Thyroid gland (tissue), 4 donors: ENCODE measurements around the gene BNC1. TPM values are rescaled to one million over a fixed set of nuclear protein-coding genes. Genes with fewer than 3 reads are reported as not detected.

ENCODE experiments used
- DNase-seq, 2 donors: peaks; one replicate each; pipeline ENCODE4 v3.0.0-alpha.2; 2019
- H3K27ac ChIP-seq, 3 donors: fragments of 200-600 bp; sonication (generic); 1 replicate in 2 of 3; 2 replicates in 1 of 3; pipeline ENCODE4 v1.5.1; 2016 to 2019; ENCODE audit warnings: mild to moderate bottlenecking in 1 of 3, moderate library complexity in 1 of 3
- H3K27me3 ChIP-seq: fragments of 200-600 bp; sonication (generic); one replicate; pipeline ENCODE4 v1.5.1; 2019
- H3K36me3 ChIP-seq, 2 donors: fragments of 200-600 bp; sonication (generic); one replicate each; pipeline ENCODE4 v1.5.1; 2016 to 2019
- H3K4me1 ChIP-seq, 2 donors: fragments of 200-600 bp; sonication (generic); one replicate each; pipeline ENCODE4 v1.5.1; 2017 to 2019
- H3K4me3 ChIP-seq, 3 donors: fragments of 200-600 bp; sonication (generic); replicated peaks in 1 of 3; 1 replicate in 2 of 3; 2 replicates in 1 of 3; pipeline ENCODE4 v1.5.1; 2016; ENCODE audit warnings: mild to moderate bottlenecking in 1 of 3
- H3K9me3 ChIP-seq: fragments of 200-600 bp; sonication (generic); one replicate; pipeline ENCODE4 v1.5.1; 2017
- CTCF ChIP-seq, 6 experiments: fragments of 200-600 bp in 3 of 6; fragments of 450-650 bp in 3 of 6; sonication (generic) in 3 of 6; IDR thresholded peaks; one replicate each; pipeline ENCODE4 v1.5.1; 2016 to 2019; ENCODE audit warnings: antibody characterized with exemption in 6 of 6, mild to moderate bottlenecking in 2 of 6, inconsistent platforms in 1 of 6, moderate library complexity in 1 of 6
- POLR2A ChIP-seq, 2 donors: fragments of 450-650 bp; IDR thresholded peaks; one replicate each; pipeline ENCODE4 v1.6.1; 2017; ENCODE audit warnings: antibody characterized with exemption in 2 of 2, mild to moderate bottlenecking in 2 of 2, moderate library complexity in 1 of 2
- WGBS, 2 donors: methylation state at CpG; one replicate each; pipeline ENCODE4 v1.1.5; 2017; 5-methylcytosine and 5-hydroxymethylcytosine counted together
- intact Hi-C: fragments of 100-400 bp; cut with DNase I; formaldehyde crosslinking; loops from one replicate; pipeline ENCODE4 v1.15.1; 2023
- total RNA-seq, 4 donors: library from RNA; depleted of rRNA; stranded (reverse); fragments of >200 nt; gene quantifications; one replicate each; pipeline ENCODE4 v1.2.3, GENCODE V29; 2016

Gene BNC1
- total RNA-seq, 4 donors from 2014 or later: 0.15 to 0.94 (median 0.33) TPM; not detected in 1

- Histone ChIP-seq H3K9me3 (no peaks in the 10 kb centered on the region), H3K4me3 (no peak overlapping the region), H3K4me1 (peaks cover 6 to 7% of the 10 kb centered on the region in 2 donors), H3K36me3 (no peaks in the 10 kb centered on the region), H3K27ac (no peak overlapping the region), H3K27me3 (peaks cover 3% of the 10 kb centered on the region)
- WGBS, 2 donors: 77 to 95% methylated on average over 5 to 7 of the region's 7 CpGs
- TF ChIP-seq CTCF (IDR thresholded peaks at IDR 0.05): no peak
- TF ChIP-seq POLR2A (IDR thresholded peaks at IDR 0.05): no peak
- DNase-seq: peak in 1 of 2 donors; percentile 5
- intact Hi-C loops: no loop called here
Observed at GRCh38 chr15:83288381-83288801, 3.9 kb upstream of the BNC1 start.

DNA sequence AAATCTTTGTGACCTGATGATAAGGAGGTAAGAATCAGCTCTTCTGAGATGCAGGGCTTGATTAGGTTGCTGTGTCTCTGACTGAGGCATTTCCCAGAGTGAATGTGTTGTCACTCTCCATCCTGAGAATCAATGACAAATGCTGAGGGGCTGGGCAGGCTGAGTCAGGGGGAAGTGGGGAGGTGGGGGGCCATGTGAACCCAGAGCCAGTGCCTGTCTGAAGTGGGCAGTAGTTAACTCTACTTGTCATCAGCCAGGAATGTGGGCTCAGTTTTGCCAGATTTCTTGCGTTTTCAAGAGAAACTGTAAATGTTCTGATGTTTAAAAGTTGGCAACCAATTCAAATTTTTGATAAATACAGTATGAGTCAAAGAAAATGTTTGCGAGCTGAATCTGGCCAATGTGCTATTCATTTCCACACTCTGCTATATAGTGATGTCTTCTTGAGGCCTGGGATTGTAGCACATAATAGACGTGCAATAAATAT lies 3.1 kb upstream of the BNC1 start:
- no peak for DNase-seq
- H3K4me1 ChIP-seq: peaks cover 8 to 13% of the 10 kb centered on the region in 2 donors
- no peak for TF ChIP-seq POLR2A (IDR thresholded peaks at IDR 0.05)
- no peak for TF ChIP-seq CTCF (IDR thresholded peaks at IDR 0.05)
- no peak overlapping the region for H3K27ac ChIP-seq
- H3K27me3 ChIP-seq: peaks cover 12% of the 10 kb centered on the region
- H3K9me3 ChIP-seq: no peaks in the 10 kb centered on the region
- H3K4me3 ChIP-seq: no peak overlapping the region
- 84 to 87% methylated on average over 3 of the region's 3 CpGs for WGBS, 2 donors
- no peaks in the 10 kb centered on the region for H3K36me3 ChIP-seq
- intact Hi-C loops: no loop called here

DNA sequence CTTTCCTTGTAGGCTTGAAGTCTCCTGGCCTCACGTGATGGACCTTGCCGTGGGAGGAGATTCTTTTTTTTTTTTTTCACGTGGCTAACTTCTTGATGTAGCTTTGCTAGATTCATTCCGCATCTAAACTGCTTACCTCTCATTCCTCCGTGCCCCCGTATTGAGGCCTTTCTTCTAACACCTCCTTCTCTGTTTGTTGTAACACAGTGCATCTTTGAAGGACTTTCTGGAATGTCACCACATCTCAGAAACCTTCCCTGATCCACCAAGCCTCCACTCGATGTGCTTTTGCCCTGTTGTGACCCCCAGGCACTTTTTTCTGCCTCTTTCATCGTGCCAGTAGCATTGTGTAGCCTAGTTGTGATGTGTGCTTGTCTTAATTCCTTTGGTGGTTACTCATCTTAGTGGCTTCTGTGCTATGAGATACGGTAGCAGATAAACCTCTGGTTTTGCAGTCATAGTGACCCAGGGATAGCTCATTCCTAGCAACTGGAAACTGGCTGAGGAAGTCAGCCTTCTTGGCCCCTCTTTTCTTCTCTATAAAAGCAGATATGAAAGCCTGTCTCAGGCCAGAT lies 1.6 kb upstream of the BNC1 start:
- no peak for DNase-seq

GRCh38 chr15:83285284-83285978 lies 967 bp upstream of the BNC1 start:
- no peak overlapping the region for H3K4me3 ChIP-seq
- WGBS, 2 donors: 61 to 66% methylated on average over 10 to 19 of the region's 19 CpGs
- no peaks in the 10 kb centered on the region for H3K36me3 ChIP-seq
- peaks cover 18% of the 10 kb centered on the region for H3K27me3 ChIP-seq
- H3K27ac ChIP-seq: no peak overlapping the region
- peaks cover 8 to 13% of the 10 kb centered on the region in 2 donors for H3K4me1 ChIP-seq
- intact Hi-C loops: no loop called here
- no peaks in the 10 kb centered on the region for H3K9me3 ChIP-seq
- TF ChIP-seq POLR2A (IDR thresholded peaks at IDR 0.05): no peak
- no peak for TF ChIP-seq CTCF (IDR thresholded peaks at IDR 0.05)
- DNase-seq: no peak

More for the DNA sequence above, 1.6 kb upstream of the BNC1 start:
- Histone ChIP-seq H3K27me3 (peaks cover 16% of the 10 kb centered on the region), H3K9me3 (no peaks in the 10 kb centered on the region), H3K27ac (no peak overlapping the region), H3K4me3 (no peak overlapping the region), H3K36me3 (no peaks in the 10 kb centered on the region), H3K4me1 (peaks cover 8 to 13% of the 10 kb centered on the region in 2 donors)
- intact Hi-C loops: no loop called here
- 74% methylated on average over 9 of the region's 9 CpGs for WGBS, 2 donors
- no peak for TF ChIP-seq POLR2A (IDR thresholded peaks at IDR 0.05)
- no peak for TF ChIP-seq CTCF (IDR thresholded peaks at IDR 0.05)
